GOT3 (cell line): Measurements from ENCODE around the gene RNASE7.
"Not testable (repeated sequence)": the region's sequence is repeated elsewhere in the genome, so short reads cannot be mapped to it uniquely, and the experiment has no call there.

Experiments
- DNase-seq: peaks from one replicate; lab custom pipeline; 2025; ENCODE audit warnings: mixed read lengths; lab: John Stamatoyannopoulos, UW

RNASE7 gene, protein sequence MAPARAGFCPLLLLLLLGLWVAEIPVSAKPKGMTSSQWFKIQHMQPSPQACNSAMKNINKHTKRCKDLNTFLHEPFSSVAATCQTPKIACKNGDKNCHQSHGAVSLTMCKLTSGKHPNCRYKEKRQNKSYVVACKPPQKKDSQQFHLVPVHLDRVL

DNA sequence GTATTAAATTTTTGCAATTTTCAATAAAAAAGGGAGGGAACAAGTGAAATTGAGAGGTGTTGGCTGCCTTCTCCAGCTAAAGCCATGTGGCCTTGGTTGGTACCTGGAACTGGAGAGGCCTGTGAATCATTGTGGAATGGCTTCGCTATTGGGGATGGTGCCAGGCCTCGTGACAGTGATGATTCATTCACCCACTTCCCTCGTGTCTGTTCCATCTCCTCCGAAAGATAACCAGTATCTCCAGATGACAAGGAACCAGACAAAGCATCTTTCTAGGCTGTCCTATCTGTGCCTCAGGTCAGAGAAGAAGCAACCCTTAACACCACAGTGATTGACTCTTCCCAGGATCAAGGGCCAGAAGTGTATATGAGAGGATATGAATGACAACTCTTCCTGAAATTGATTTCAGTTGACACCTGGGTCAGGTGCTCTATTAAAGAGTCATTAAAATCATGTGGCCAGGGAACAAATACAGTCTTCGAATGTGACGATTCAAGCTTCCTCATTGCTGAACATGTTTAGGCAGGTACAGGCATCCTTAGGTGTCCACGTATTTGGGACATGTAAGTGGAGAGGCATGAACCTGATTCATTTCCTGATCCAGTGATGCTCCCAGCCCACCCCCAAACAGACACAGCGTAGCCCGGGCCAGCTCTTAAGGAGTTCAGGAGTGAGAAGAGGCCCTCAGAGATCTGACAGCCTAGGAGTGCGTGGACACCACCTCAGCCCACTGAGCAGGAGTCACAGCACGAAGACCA lies at the start of gene RNASE7:
TSS of gene RNASE7 (plus strand) at position 687 of the 758 bp plus-strand sequence. CDS start 631 bp downstream, outside the sequence.
- no peak for DNase-seq

DNA sequence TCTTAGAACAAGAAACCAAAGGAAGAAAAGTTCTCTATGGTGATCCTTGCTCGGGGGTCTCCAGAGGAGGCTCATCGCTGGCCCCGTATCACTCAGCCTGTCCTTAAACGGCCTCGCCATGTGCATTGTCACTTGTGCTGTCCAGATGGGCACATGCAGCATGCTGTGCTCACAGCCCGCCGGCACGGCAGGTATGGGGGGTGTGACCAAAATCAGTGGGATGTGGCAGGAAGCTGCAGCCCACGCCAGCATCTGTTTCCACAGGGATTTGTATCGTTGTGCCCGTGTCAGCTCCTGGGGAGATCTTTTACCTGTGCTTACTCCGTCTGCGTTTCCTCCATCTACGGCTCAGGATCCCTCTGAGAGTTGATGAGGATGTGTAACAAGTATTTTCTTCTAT lies 45.6 kb upstream of the RNASE7 start:
- no peak for DNase-seq

DNA sequence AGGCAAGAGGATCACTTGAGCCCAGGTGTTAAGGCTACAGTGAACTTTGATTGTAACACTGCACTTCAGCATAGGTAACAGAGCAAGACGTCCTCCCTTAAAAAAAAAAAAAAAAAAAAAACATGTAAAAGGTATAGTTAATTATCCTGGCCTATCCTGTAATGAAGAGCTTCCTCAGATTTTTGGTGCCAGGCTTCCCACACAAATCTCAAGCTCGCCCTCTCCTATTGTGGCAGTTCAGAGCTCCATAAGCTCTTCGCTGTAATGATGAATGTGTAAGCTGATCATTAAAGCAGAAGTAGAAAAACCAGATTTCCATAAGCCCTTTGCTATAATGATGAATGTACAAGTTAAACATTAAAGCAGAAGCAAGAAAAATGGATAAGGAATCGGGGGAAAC lies 45.0 kb upstream of the RNASE7 start:
- no peak for DNase-seq

DNA sequence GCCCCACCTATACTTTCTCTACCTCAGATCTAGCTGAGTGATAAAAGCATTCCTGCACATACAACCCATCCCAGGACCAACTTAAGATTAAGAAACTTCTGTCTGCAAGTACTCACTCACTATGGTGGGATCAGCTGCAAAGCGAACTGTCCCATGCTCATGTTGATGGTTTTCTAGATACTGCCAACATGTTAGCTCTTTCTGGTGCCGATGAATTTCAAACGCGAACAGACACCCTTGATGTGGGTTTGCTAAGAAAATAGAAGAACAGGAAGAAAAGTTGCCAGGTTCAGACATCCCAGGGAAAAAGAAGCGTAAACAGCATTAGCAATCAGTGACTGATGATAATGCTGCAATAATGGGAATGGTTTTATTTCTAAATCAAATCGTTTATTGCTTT lies 44.6 kb upstream of the RNASE7 start:
- DNase-seq: no peak

DNA sequence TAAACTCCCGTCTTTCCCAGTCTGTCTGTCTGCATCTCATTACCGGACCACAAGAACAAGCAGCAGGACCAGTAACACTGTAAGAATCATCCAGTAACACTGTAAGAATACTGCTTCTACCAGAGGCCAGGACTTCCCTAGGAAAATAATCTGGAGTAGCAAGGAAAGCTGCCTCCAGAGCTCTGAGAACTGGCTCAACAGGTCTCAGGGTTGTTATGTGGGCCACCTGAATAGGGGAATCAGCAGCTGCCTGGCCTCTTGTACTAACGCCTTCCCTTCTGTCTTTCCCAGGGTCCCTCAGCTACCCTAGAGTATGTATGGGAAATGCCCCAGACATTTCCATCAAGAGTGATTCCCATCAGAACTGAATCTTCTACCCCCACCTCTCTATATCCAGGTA lies 44.0 kb upstream of the RNASE7 start:
- DNase-seq: no peak

DNA sequence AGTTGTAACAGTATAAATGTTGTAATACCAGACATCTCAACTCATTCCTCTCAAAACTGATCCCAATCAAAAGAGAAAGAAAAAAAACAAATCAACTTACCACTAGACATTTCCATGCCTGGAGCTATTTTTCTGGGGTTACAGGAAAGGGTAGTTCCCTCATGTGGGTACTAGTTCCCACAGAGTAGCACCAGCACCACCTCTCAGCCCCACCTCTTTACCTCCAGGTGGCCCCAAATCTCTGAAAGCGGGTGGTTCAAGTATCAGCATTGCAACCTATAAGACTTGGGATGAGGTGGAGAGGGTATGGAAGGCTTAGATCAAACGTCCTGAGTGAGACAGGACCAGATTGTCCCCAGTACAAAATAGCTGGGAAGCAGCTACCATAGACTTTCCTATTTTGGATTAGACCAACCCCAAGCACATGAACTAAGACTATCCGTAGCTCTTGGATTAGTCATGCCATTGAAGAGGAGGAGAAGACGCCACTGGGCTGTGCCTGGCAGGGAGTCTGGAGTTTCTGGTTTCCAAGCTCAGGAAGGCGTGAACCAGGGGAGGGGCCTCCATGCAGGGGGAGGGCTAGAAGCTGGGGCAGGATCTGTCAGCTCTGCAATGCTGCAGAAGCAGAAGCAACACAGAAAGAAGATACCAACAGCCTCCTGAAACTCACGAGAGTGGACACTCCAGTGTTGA lies 43.3 kb upstream of the RNASE7 start, which contains the start of gene SLC39A2:
TSS of gene SLC39A2 (plus strand) at position 620 of the 693 bp plus-strand sequence. CDS start 154 bp downstream, outside the sequence.
- no peak for DNase-seq

DNA sequence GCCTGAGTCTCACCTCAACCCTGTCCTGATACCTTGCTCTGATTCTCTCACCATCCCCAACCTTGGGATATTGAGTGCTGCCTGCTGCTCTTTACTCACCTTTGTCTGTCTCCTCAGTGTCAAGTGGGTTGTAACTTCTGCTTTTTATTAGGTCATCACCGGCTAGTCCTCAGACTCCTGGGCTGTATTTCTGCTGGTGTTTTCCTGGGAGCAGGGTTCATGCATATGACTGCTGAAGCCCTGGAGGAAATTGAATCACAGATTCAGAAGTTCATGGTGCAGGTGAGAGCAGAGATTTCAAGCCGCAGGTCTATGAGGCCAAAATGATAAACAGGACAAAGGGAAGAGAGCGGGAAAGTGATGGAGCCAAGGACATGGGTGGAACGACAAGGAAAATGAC lies 42.6 kb upstream of the RNASE7 start:
- DNase-seq: no peak

DNA sequence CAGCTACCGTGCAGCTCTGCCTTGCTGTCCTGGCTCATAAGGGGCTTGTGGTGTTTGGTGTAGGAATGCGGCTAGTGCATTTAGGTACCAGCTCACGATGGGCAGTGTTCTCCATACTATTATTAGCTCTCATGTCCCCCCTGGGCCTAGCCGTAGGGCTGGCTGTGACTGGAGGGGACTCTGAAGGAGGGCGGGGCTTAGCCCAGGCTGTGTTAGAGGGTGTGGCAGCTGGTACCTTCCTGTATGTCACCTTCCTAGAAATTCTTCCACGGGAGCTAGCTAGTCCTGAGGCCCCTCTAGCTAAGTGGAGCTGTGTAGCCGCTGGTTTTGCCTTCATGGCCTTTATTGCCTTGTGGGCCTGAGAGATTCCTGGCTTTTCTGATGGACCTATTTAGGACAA lies 40.9 kb upstream of the RNASE7 start:
- no peak for DNase-seq

DNA sequence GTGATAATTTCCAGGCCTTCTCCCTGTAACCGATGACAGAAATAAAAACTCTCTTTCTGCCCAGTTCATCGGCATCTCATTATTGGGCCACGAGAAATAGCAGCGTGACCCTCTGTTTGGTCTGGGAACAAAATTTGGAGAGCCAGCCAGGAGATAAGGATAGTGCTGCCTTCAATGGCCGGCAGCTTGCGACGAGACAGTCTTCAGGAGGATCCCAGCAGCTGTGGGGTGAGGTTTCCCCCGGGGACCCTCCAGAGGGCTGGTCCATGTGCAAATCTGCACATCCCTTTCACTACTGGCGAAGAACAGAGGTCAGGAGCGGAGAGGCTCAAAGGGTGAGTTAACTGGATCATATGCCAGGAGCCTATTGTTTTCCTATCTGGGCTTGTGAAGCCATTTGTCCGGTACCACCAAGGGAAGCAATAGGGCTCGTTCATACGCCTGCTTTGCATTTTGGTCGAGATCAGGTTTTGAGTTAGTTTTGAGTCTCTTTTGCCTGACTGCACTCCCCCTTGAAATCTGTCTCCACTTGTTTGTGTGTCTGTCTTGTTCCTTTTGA lies 38.3 kb upstream of the RNASE7 start:
- no peak for DNase-seq

DNA sequence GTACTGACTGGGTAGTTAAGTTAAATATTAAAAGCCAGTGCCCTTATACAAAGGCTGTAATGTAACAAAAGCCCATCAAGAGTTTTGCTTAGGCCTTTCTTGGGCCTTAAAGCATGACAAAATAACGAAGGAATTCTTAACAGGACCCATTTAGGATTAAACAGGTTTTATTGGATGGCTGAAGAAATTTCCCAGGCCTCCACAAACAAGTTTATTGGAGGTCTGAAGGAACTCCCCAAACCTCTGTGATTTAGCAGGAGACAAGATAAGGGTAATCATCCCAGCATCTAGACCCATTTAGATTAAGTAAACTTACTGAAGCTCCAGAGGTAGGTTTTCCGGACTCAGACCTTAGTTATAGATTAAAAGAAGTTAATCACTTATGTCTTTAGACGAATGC lies 32.4 kb upstream of the RNASE7 start:
- not testable (repeated sequence) for DNase-seq

DNA sequence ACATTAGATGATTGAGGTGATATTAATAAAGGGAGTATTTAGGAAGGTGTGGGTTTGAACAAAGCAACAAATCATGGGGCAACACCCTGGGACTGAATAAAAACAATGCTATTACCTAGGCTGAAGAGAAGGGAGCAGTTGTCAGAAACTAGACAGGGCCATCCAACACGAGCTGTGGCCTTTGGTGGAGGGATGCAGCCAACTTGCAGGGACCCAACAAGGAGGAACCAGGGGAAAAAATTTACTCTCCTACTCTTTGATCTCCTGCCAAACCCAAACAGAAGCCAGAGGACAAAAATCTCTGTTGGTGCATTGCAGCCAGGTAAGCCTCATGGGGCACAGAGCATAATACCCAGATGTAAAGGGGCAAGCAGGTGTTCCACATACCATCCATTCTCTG lies 31.0 kb upstream of the RNASE7 start:
- DNase-seq: no peak

DNA sequence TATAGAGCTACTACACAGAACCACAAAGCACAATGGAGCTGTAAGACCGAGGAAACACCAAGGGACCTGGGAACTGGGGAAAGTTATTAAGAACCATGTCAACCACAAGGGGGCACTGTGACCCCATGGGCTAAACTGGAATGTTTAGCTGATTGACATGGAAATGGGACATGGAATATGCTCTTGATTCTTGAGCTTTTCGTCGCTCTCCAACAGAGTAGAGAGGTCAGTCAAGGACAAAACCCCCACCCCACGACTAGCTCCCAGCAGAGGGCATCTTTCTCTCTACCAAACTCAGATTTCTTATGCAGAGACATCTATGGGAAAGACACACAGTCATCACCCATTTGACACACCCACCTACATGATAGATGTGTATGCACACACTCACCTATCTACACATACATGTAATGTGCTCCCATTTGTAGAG lies 27.4 kb upstream of the RNASE7 start:
- DNase-seq: no peak

DNA sequence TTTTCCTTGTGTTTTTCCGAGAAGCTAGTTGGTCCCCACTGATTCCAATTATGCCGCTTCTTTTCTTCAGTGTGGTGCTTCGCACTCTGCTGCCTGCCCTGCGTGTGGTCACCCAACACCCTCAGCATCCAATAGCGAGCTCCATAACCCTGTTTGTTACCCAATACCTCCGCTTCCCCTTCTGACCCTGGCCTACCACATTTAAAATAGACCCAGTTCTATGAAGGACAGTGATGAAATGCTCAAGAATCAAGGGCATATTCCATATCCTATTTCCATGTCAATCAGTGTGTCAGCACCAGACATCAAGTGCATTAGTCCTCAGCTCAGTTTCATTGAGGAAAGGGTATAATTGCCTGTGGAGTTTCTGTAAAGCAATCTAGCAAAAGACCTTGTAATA lies 26.9 kb upstream of the RNASE7 start:
- DNase-seq: no peak

DNA sequence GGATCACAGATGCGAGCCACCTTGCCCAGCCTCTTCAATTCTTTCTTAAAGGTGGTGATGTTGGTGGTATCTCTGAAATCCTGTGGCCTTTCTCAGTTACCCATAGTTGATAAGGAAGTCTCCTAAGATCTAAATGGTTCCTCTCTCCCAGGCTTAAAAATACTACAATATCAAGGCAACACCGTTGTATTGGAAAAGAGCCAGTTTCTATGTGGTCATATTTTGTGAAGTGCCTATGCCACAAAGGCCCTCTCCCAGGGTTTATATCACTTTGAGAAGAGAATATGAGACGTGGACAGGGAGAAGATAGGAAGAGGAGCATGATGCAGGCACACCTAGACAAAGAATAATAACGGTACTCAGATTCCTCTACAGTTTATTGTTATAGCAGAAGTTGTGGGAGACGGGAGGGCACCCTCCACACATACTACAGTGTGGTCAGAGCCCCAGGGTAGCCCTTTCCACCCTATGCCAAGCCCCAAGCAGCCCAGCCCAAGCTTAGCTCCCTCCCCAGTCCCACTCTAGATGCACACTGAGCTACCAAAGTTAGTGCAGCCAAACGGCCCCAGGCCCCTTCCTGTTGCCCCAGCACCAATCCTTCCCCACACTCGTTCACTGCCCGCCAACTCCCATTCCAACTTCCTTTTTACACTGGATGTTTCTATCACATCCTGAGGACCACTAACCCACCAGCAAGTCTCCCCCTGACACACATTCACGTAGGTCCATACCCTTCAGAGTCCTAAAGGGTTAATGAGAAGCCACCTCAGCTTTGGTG lies 25.6 kb upstream of the RNASE7 start:
- no peak for DNase-seq

DNA sequence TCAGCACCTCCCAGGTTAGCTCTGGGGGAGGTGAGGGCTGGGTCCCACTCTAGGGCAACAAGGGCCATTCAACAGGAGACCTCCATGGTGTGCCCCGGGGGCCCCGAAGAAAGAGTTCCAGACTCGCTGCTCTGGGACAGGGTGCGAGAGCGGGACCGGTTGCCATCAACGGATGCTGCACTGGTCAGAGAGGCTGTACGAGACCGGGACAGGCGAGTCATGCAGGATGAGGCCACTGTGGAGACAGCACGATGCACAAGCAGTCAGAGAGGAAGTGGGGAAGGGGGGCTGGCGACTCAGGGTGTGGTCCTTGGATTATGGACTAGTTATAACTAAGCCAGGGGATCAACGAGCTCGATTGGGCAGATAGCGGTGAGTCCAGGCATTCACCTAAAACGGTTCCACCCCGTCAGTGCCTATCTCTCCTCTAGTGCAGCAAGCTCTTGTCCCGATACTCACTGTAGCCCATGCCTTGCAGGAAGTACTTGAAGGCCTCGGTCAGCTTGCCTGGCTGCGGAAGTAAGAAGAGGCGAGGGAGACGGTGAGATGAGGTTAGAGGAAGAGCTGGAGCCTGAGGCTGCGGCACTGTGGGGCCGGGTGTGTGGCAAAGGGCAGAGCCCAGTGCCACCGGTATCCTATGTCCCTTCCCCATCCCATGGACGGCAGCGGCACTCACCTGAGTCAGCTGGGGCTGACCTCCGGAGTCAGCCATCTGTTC lies 24.5 kb upstream of the RNASE7 start:
- DNase-seq: no peak

DNA sequence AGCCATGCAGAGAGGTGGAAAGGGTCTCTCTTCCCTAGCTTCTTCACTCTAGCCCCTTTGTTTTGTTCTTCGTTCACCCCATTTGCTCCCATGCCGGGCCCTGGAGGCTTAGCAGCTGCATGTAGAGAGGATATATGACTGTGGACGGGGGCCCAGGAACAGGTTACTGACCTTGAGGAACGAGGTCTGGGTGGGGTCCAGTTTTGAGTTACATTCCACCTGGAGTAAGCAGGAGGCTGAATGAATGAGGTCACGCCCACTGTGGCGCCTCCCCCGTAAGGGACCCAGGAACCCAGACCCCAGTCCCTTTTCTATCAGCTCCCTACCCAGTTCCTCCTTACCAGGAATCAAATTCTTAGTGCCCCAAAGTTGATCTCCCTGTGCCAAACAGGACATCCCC lies 23.9 kb upstream of the RNASE7 start:
- no peak for DNase-seq

DNA sequence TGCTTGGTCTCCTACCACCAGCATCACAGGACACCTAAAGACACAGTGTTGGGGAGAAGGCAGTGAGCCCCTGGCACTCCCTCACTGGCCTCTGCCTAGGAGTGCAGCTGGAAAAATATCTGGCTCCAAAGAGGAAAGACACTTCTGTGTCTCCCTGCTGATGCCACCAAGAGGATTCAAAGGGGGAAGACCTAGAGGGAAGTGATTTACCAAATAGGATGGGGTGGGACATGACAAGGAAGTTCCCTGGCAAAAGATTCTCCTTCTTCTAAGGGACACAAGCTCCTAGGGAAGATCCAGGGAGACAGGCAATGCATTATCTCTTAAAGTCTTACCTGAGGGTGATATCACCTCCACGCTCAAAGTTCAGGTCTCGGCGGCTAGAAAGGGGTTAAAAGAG lies 23.4 kb upstream of the RNASE7 start:
- DNase-seq: no peak

DNA sequence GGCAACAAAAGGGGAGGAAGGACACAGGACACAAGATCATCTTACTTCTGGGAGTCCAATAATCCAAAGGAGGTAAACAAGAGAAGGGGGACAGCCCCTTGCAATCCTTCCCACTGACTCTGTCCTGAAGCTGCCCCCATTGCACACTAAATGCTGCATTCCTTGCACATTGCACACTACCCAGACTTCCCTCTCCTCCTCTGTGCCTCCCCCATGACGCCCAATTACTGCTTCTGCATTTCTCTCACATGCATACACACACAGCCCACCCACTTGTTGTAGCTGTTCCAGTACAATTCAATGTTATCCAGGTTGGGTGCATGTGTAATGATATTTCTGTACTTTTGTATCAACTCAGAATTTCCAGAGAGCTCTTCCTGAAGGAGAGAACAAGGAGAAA lies 22.8 kb upstream of the RNASE7 start:
- no peak for DNase-seq

DNA sequence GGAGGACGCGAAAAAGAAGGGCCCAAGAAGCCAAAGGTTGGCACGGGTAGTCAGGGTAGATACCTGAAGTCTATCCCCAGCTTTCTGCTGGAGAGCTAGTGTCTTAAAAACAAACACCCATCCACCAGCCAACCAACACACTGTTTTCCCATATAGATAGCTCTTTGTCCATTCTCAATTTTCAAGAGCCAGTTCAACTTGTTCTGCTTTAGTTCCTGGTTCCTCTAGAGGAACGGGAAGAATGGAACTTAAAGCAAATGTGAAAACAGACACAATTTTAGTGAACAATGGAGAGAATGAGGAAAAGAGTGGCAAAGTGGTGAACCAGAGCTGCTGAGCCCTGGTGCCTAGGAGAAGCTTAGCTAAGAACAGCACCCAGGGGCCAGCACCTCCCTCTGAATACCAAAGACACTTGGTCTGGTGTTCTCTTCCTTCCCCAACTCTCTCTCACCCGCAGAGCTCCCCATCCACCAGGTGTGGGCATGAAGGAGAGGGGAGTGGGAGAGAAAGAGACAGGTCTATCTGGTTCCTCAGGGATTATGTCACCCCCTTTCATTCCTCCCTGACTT lies 21.1 kb upstream of the RNASE7 start:
- no peak for DNase-seq

DNA sequence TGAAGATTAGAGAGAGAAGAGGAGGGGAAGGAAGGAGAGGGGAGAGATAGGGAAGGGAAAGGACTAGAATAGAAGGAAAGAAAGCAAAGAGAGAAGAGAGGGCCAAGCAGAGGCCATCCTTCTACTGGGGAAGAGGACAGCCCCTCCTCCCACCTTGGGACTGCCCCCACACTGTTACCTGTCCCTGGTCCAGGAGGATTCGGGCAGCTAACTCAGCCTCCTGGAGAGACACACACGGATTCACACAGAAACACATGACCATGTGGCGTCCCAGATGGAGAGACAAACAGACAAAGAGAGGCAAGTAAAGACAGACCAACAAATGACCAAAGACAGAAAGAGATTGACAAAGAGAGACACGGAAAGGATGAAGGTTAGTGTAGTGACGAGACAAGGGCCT lies 19.5 kb upstream of the RNASE7 start:
- DNase-seq: no peak

DNA sequence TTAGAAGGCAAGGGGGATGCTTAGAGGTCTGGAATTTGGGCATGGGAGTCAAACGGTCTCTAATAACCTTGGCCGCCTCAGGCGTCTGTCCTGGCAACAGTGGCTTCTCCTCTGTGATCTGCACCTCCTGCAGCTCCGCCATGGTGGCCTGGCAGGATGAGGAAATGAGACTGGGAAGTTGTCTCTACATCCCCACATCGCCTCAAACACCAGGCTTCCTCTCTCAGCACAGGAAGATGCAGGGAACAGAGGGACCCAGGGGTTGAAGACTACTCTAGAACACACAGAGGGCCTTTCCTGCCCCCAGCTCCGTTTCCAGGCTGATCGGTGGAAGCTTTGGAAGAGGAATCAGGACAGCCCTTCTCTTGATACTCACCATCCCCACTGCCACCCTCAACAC lies 19.0 kb upstream of the RNASE7 start:
- DNase-seq: no peak
